Thoracic aorta (tissue), 2 donors: ENCODE results near the gene NKAIN2. TPM values are rescaled to one million over a fixed set of nuclear protein-coding genes. Genes with fewer than 3 reads are reported as not detected.

Experiments used
- ATAC-seq: fragments of 150-250 bp; one replicate; pipeline ENCODE4 v1.8.0; 2017; ENCODE audit warnings: low read depth; ENCODE audit not compliant: insufficient number of reproducible peaks, low FRiP score
- DNase-seq: peaks from one replicate; pipeline ENCODE4 v3.0.0-alpha.2; 2020; ENCODE audit warnings: low spot score
- H3K27ac ChIP-seq, 2 donors: fragments of 200-600 bp; sonication (generic); 1 replicate in 1 of 2; 2 replicates in 1 of 2; pipeline ENCODE4 v1.5.1; 2016; ENCODE audit warnings: mild to moderate bottlenecking in 2 of 2, moderate library complexity in 2 of 2
- H3K27me3 ChIP-seq: fragments of 200-600 bp; sonication (generic); replicated peaks from 2 replicates; pipeline ENCODE4 v1.6.0; 2016; ENCODE audit warnings: mild to moderate bottlenecking; ENCODE audit not compliant: insufficient read depth
- H3K36me3 ChIP-seq: fragments of 200-600 bp; sonication (generic); one replicate; pipeline ENCODE4 v1.5.1; 2016
- H3K4me1 ChIP-seq, 2 donors: fragments of 200-600 bp; sonication (generic); 1 replicate in 1 of 2; 2 replicates in 1 of 2; pipeline versions ENCODE4 v1.5.1 to v1.6.0; 2016; ENCODE audit warnings: low read depth in 2 of 2, mild to moderate bottlenecking in 1 of 2; ENCODE audit not compliant: control insufficient read depth in 1 of 2
- H3K4me3 ChIP-seq: fragments of 200-600 bp; sonication (generic); 2 replicates; pipeline ENCODE4 v1.5.1; 2016; ENCODE audit warnings: mild to moderate bottlenecking
- H3K9me3 ChIP-seq: fragments of 200-600 bp; sonication (generic); 2 replicates; pipeline ENCODE4 v1.5.1; 2016
- CTCF ChIP-seq: fragments of 200-600 bp; sonication (generic); IDR thresholded peaks from one replicate; pipeline ENCODE4 v1.5.1; 2019; ENCODE audit warnings: antibody characterized with exemption
- total RNA-seq, 2 donors: library from RNA; depleted of rRNA; stranded (reverse); fragments of >200 nt; gene quantifications; one replicate each; pipeline versions ENCODE4 v1.1.0 to v1.2.3, GENCODE V29; 2016

The NKAIN2 gene
- total RNA-seq, 2 donors from 2014 or later = 0.28 TPM; not detected in 1

GRCh38 chr6:124758663-124759062 lies 955.0 kb downstream of the NKAIN2 start:
- DNase-seq (no peak), ATAC-seq (no peak)
- Histone ChIP-seq H3K27me3 (no peaks in the 10 kb centered on the region), H3K9me3 (no peaks in the 10 kb centered on the region), H3K27ac (no peak overlapping the region), H3K4me1 (no peaks in the 10 kb centered on the region), H3K4me3 (no peak overlapping the region), H3K36me3 (no peaks in the 10 kb centered on the region)
- no peak for TF ChIP-seq CTCF

- DNase-seq (no peak), ATAC-seq (no peak)
- H3K27me3 ChIP-seq = no peaks in the 10 kb centered on the region
- no peaks in the 10 kb centered on the region for H3K36me3 ChIP-seq
- no peak for TF ChIP-seq CTCF
- no peak overlapping the region for H3K4me3 ChIP-seq
- H3K4me1 ChIP-seq = no peaks in the 10 kb centered on the region
- H3K27ac ChIP-seq = no peak overlapping the region
- no peaks in the 10 kb centered on the region for H3K9me3 ChIP-seq
Observed at GRCh38 chr6:124765280-124765679, 961.6 kb downstream of the NKAIN2 start.

- Histone ChIP-seq H3K27ac (no peak overlapping the region), H3K36me3 (no peaks in the 10 kb centered on the region), H3K4me1 (no peaks in the 10 kb centered on the region), H3K4me3 (no peak overlapping the region), H3K27me3 (no peaks in the 10 kb centered on the region), H3K9me3 (no peaks in the 10 kb centered on the region)
- TF ChIP-seq CTCF = no peak
- DNase-seq (no peak), ATAC-seq (no peak)
Observed at GRCh38 chr6:124768224-124768623, 964.6 kb downstream of the NKAIN2 start.

- Histone ChIP-seq H3K27ac (no peak overlapping the region), H3K27me3 (no peaks in the 10 kb centered on the region), H3K9me3 (no peaks in the 10 kb centered on the region), H3K36me3 (no peaks in the 10 kb centered on the region), H3K4me1 (no peaks in the 10 kb centered on the region), H3K4me3 (no peak overlapping the region)
- ATAC-seq (no peak), DNase-seq (no peak)
- no peak for TF ChIP-seq CTCF
Observed at GRCh38 chr6:124769811-124770544, 966.3 kb downstream of the NKAIN2 start.

GRCh38 chr6:124770784-124771183 lies 967.1 kb downstream of the NKAIN2 start:
- ATAC-seq (no peak), DNase-seq (no peak)
- no peaks in the 10 kb centered on the region for H3K27me3 ChIP-seq
- H3K27ac ChIP-seq = no peak overlapping the region
- H3K4me1 ChIP-seq = no peaks in the 10 kb centered on the region
- no peaks in the 10 kb centered on the region for H3K9me3 ChIP-seq
- TF ChIP-seq CTCF = no peak
- no peaks in the 10 kb centered on the region for H3K36me3 ChIP-seq
- no peak overlapping the region for H3K4me3 ChIP-seq
